Fibroblast of gingiva (primary cell): ENCODE data around the gene OLFML2B.

ENCODE experiments used
- DNase-seq: peaks from one replicate; pipeline ENCODE4 v3.0.0-alpha.2; 2011; ENCODE audit warnings: low read depth

The OLFML2B gene

GRCh38 chr1:162006081-162006480 lies 17.6 kb downstream of the OLFML2B start:
- DNase-seq, result no peak

GRCh38 chr1:162004441-162004950 lies 19.2 kb downstream of the OLFML2B start:
- no peak for DNase-seq

DNA sequence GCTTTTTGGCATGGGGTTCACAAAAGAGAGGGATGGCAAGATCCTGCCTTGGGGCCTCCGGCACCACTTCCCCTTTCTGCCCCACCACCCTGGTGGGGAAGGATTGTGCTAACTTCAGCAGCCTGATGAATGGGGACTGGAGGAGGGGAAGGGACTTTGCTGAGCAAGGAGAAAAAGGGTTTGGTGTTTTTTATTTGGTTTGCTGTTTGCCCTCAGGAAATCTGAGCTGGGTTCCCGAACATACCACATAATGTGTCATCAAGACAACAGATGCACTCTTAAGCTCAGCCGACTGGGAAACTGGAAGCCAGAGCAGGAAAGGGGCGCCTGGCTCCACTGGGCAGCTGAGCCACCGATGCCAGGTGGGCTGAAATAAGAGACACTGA lies 19.8 kb downstream of the OLFML2B start:
- DNase-seq, result peak; percentile 75

GRCh38 chr1:162003061-162003829 lies 20.4 kb downstream of the OLFML2B start:
- peak; percentile 98 for DNase-seq

GRCh38 chr1:162000053-162000420 lies 23.6 kb downstream of the OLFML2B start:
- DNase-seq, result no peak

- no peak for DNase-seq
These were observed 24.2 kb downstream of the OLFML2B start for GRCh38 chr1:161999301-162000052.

DNA sequence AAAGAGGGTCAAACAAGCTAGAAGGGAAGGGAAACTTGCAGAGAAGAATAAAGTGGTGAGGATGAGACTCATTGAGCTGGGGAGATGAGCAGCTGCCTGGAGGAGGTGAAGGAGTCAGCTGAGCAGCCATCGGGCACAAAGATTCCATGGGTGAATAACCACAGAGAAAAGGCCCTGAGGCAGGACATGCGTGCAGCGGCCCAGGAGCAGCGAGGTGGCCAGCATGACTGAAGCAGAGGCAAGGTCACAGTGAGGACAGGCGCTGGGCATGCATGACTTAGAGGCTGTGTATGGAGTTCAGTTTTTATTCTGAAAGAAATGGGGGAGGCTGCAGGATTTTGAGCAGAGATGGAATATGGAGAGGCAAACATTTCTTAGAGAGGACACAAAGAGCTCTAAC lies 24.9 kb downstream of the OLFML2B start:
- no peak for DNase-seq

DNA sequence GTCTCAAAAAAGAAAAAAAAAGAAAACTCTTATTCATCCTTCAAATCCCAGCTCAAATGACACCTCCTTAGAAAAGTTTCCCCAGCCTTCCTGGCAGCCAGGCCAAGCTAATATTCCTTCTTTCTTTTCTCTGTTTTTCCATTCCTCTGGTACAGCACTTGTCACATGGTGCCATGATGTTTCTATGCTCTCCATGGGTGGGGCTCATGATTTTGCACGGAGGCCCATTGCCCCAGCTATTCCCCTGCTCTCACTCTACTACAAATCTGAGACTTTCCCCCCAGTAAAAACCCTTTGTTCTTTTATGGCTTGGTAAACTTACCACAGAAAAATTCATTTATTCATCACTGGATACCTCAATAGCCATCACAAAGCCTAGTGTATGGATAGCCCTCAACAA lies 26.5 kb downstream of the OLFML2B start:
- DNase-seq, result no peak

DNA sequence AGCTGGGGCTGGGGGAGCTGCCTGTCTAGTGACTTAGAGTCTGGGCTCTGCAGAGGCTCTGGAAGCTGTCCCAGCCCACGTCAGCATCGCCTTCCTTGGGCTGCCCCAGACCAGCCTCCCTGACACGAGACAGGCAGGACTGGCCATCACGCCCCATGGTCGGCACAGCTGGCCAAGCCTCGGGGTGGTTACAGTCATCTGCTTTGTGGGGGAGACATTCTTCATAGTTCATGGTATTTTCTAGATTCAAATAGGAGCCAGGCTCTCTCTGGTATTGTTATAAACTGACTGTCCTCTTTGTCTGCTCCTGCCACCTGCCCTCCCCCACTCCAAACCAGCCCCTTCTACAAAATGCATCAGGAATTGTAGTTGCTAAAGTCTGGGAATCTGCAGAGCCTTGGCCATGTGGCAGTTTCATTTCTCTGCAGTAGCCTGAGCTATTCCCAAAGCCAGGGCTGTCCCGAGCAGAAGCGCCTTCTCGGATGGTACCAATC lies 29.4 kb downstream of the OLFML2B start:
- DNase-seq, result peak; percentile 42

DNA sequence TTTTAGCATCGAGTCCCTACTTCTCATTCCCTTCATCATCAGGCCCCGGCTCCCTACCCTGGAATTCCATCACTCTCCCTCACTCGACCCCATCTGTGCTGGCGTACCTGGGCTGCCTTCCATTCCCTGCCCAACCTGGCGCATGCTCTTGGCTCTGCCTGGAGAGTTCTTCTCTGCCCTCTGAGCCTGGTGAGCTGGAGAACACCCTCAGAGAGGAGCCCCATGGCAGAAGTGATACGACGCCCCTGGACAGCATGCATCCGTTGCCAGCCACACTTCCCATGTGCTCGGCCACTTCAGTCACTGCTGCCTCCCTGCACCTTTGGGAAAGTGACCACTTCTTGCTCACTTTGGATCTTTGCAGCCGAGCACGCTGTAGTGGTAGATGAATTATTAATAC lies 30.1 kb downstream of the OLFML2B start:
- DNase-seq, result no peak

GRCh38 chr1:161989786-161990185 lies 33.9 kb downstream of the OLFML2B start:
- no peak for DNase-seq

DNA sequence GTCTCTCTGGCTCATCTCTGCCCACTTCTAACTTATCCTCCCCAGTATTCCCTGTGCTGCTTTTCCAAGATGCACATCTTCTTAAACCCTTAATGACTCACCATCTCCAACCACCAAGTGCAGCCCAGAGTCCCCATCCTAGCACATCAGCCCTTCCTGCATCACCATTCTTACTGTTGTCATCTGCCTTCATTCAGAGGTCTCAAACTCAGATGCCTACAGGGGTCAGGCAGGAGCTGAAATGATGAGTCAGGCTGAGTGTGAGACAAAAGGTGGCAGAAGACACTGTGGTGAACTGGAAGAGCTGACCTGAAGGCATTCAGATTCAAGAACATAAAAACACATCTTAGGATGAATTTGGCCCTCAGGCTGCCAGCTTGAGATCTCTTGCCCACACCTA lies 34.6 kb downstream of the OLFML2B start:
- no peak for DNase-seq

DNA sequence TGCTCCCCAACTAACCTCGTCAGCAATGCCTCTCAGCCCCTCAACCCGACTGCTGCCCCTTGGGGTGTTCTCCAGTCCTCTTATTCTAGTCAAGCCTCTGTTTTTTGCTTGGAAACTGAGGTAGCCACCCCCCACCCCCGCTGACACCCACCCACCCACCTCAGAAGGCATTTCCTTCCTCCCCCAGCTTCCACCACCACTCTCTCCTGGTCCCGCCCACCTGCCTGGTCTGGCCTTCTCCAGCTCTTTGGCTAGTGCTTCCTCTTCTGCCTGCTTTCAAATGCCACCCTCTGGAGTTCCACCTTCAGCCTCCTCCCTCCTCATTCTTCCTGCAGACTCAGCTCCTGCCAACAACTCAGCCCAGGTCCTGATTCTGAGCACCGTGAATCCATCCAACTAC lies 35.3 kb downstream of the OLFML2B start:
- no peak for DNase-seq

GRCh38 chr1:161987872-161988271 lies 35.8 kb downstream of the OLFML2B start:
- DNase-seq, result no peak

DNA sequence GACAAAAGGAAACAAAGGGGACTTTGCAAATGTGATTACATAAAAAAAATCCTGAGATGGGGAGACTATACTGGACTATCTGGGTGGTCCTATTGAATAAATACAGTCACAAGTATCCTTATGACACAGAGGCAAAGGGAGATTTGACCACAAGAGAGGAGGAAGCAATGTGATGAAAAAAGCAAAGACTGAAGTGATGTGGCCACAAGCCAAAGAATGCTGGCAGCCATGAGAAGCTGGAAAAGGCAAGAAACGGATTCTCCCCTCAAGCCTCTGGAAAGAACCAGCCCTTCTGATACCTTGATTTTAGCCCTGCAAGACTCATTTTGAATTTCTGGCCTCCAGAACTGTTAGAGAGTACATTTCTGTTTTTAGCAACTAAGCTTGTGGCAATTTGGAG lies 36.4 kb downstream of the OLFML2B start:
- DNase-seq, result no peak

- DNase-seq, result peak; percentile 10
These were observed 37.3 kb downstream of the OLFML2B start for GRCh38 chr1:161986328-161986727.

DNA sequence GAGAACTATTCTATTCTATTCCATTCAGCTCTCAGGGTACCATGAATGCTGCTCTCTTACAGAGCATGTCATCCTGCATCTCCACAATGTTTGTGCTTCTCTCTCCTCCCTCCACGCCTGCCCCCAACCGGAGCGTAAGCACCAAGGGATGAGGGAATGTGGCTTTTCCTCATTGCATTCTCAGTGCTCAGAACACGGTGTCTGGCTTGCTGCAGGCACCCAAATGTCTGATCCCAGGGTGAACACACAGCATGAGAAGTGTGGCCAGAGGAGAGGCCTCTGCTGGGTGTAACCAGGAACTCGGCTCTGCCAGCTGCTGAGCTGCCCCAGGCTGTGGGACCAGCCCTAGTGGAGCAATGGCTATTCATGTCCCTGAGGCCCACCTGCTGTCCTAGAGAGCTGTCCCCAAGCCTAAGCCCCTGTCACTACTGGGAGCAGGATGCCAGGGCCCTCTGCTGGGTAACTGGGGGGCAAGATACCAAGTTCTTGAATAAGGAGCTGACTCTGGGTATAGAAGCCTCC lies 38.3 kb downstream of the OLFML2B start:
- no peak for DNase-seq

DNA sequence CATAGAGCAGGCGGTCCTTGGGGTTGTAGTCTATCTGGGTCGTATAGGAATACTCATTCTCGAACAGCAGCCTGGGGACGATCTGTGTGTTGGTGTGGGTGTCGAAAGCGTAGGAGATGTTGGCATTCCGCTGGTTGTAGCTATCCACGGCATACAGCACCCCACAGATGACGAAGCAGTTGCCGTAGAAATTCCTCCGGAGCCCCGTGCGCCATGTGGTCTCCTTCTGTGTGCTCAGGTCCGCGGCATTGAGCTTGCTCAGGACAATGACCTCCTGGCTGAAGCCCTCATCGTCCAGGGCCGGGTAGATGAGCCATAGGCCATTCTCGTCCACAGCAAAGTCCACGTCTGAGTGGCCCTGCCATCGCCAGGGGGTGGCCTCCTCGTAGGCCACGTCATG lies 39.9 kb downstream of the OLFML2B start:
- DNase-seq, result no peak

DNA sequence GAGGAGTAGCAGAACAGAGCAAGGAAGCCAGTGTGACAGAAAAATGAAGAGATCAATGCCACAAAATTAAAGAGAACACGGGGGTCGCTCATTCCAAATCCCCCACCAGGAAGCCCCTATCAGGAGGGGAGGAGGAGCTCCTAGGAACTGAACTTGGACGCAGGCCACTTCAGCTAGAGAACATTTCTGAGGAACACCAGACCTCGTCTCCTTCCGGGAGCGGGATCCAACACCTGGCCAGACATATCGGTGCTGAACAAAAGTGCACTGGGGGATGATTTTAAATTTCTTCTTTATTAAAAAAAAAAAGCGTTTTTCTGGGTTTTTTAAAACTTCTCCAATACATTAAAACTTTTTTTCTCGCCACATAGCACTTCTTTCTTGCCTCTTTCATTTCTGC lies 40.8 kb downstream of the OLFML2B start:
- DNase-seq, result no peak

- DNase-seq, result no peak
These were observed 41.2 kb downstream of the OLFML2B start for GRCh38 chr1:161982507-161982895.

DNA sequence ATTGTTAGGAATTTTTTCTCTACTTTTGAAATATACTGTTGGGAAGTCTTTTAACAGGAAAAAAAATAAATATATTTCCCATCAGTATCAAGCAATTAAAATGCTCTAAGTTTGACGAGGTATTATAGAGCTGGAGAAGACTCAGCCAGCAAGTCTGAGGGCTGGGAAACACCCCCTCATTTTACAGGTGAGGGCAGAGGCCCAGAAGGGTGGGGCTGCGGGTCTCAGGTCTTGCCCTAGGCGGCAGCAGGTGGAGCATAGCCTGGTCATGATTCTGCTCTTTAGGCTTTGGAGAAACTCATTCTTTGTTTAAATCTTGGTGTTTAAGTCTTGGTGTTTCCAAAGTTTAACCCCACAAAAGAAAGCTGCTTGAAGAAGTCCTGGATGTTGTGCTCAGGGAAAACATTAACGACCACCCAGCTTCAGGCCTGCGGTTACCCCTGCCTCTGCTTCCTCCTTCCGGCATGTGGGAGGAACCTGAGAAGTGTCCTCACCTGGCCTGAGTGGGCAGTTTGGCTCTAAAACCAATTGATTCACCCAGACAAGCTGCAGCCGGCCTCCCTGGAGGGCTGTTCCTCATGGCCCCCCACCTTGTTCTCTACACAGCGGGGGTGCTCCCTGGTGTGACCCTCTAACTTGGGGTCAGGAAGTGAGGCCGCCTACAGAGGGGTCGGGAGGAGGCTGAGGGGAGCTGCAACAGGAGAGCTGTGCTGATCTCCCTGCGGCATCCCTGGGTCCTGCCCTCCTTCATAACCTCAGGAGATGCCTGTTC lies 41.7 kb downstream of the OLFML2B start:
- DNase-seq, result no peak

GRCh38 chr1:161981126-161981525 lies 42.5 kb downstream of the OLFML2B start:
- DNase-seq, result no peak
